Liver (tissue), 9 donors: Measurements from ENCODE around the gene MPRIP. TPM values are rescaled to one million over a fixed set of nuclear protein-coding genes. Genes with fewer than 3 reads are reported as not detected.
A peak's percentile ranks its signal among the peaks of the same experiment; 100 is the strongest.

Experiments
- DNase-seq: peaks from one replicate; pipeline ENCODE4 v3.0.0-alpha.2; 2017; ENCODE audit warnings: low spot score
- H3K27ac ChIP-seq, 2 donors: one replicate each; pipeline ENCODE4 v1.7.0; 2013; ENCODE audit warnings: inconsistent platforms in 2 of 2, low read length in 2 of 2, control low read depth in 1 of 2, low read depth in 1 of 2, mild to moderate bottlenecking in 1 of 2
- H3K27me3 ChIP-seq, 4 donors: one replicate each; pipeline versions ENCODE4 v1.6.1 to v1.7.0; 2013; ENCODE audit warnings: low read length in 3 of 4, inconsistent platforms in 1 of 4, mild to moderate bottlenecking in 1 of 4, moderate library complexity in 1 of 4; ENCODE audit not compliant: control insufficient read depth in 4 of 4, insufficient read depth in 4 of 4
- H3K36me3 ChIP-seq, 4 donors: one replicate each; pipeline versions ENCODE4 v1.6.1 to v1.7.0; 2013; ENCODE audit warnings: low read length in 3 of 4, mild to moderate bottlenecking in 3 of 4, low read depth in 1 of 4, moderate library complexity in 1 of 4; ENCODE audit not compliant: control insufficient read depth in 4 of 4, insufficient read depth in 3 of 4
- H3K4me1 ChIP-seq, 4 donors: one replicate each; pipeline versions ENCODE4 v1.6.1 to v1.7.0; 2013; ENCODE audit warnings: low read length in 3 of 4, mild to moderate bottlenecking in 3 of 4, moderate library complexity in 1 of 4; ENCODE audit not compliant: control insufficient read depth in 4 of 4, insufficient read depth in 4 of 4
- H3K4me3 ChIP-seq, 3 donors: one replicate each; pipeline versions ENCODE4 v1.6.1 to v1.7.0; 2013; ENCODE audit warnings: low read length in 3 of 3, control low read depth in 1 of 3, low read depth in 1 of 3, mild to moderate bottlenecking in 1 of 3
- H3K9ac ChIP-seq, 2 donors: one replicate each; pipeline ENCODE4 v1.7.0; 2013; ENCODE audit warnings: low read length in 2 of 2, mild to moderate bottlenecking in 2 of 2, moderate library complexity in 2 of 2, control low read depth in 1 of 2, low read depth in 1 of 2
- H3K9me3 ChIP-seq, 4 donors: one replicate each; pipeline versions ENCODE4 v1.6.1 to v1.7.0; 2013; ENCODE audit warnings: low read length in 3 of 4; ENCODE audit not compliant: control insufficient read depth in 4 of 4
- ATF3 ChIP-seq: IDR thresholded peaks from 2 replicates; pipeline ENCODE4 v1.6.1; 2016; ENCODE audit warnings: antibody characterized with exemption
- CTCF ChIP-seq: fragments of 150-350 bp; IDR thresholded peaks from 2 replicates; pipeline ENCODE4 v1.5.1; 2017; ENCODE audit warnings: improper control_type of control experiment, low read depth, low read length; ENCODE audit not compliant: missing input control
- EGR1 ChIP-seq, 2 donors: IDR thresholded peaks; 2 replicates each; pipeline ENCODE4 v1.6.1; 2016 to 2018; ENCODE audit warnings: antibody characterized with exemption in 2 of 2, low read depth in 2 of 2
- FOXA1 ChIP-seq: IDR thresholded peaks from 2 replicates; pipeline ENCODE4 v1.6.1; 2016; ENCODE audit warnings: antibody characterized with exemption
- FOXA2 ChIP-seq: IDR thresholded peaks from 2 replicates; pipeline ENCODE4 v1.6.1; 2016; ENCODE audit warnings: antibody characterized with exemption
- GABPA ChIP-seq, 2 donors: IDR thresholded peaks in 1 of 2; conservative IDR thresholded peaks in 1 of 2; 2 replicates each; pipeline ENCODE4 v1.6.1; 2016; ENCODE audit warnings: antibody characterized with exemption in 2 of 2, mild to moderate bottlenecking in 1 of 2, moderate library complexity in 1 of 2
- HNF4A ChIP-seq, 2 donors: conservative IDR thresholded peaks; 2 replicates each; pipeline ENCODE4 v1.6.1; 2016; ENCODE audit warnings: antibody characterized with exemption in 2 of 2, mild to moderate bottlenecking in 2 of 2
- HNF4G ChIP-seq: IDR thresholded peaks from 2 replicates; pipeline ENCODE4 v1.6.1; 2016; ENCODE audit warnings: antibody characterized with exemption
- JUND ChIP-seq, 2 donors: IDR thresholded peaks; 2 replicates each; pipeline ENCODE4 v1.6.1; 2016; ENCODE audit warnings: antibody characterized with exemption in 2 of 2
- MAX ChIP-seq: IDR thresholded peaks from 2 replicates; pipeline ENCODE4 v1.6.1; 2016; ENCODE audit warnings: antibody characterized with exemption
- NR2F2 ChIP-seq: IDR thresholded peaks from 2 replicates; pipeline ENCODE4 v1.6.1; 2016; ENCODE audit warnings: antibody characterized with exemption
- REST ChIP-seq: IDR thresholded peaks from 2 replicates; pipeline ENCODE4 v1.6.1; 2016; ENCODE audit warnings: antibody characterized with exemption, mild to moderate bottlenecking
- RXRA ChIP-seq, 2 donors: IDR thresholded peaks; 2 replicates each; pipeline ENCODE4 v1.6.1; 2017 to 2018; ENCODE audit warnings: antibody characterized with exemption in 2 of 2, mild to moderate bottlenecking in 1 of 2
- SP1 ChIP-seq: IDR thresholded peaks from 2 replicates; pipeline ENCODE4 v1.6.1; 2018; ENCODE audit warnings: antibody characterized with exemption, mild to moderate bottlenecking
- TAF1 ChIP-seq: conservative IDR thresholded peaks from 2 replicates; pipeline ENCODE4 v1.6.1; 2016; ENCODE audit warnings: antibody characterized with exemption, mild to moderate bottlenecking
- YY1 ChIP-seq: IDR thresholded peaks from 2 replicates; pipeline ENCODE4 v1.6.1; 2016; ENCODE audit warnings: antibody characterized with exemption, mild to moderate bottlenecking
- ZBTB33 ChIP-seq: IDR thresholded peaks from 2 replicates; pipeline ENCODE4 v1.6.1; 2016; ENCODE audit warnings: antibody characterized with exemption
- WGBS: extraction: QIAGEN DNeasy Blood & Tissue Kit; methylation state at CpG from one replicate; pipeline ENCODE4 v1.1.7; 2013; 5-methylcytosine and 5-hydroxymethylcytosine counted together
- polyA plus RNA-seq, 2 donors: library from polyadenylated mRNA; stranded (reverse) in 1 of 2; unstranded in 1 of 2; fragments of 200-250 nt in 1 of 2; fragments of >200 nt in 1 of 2; fragmentation: Nextera tagmentation in 1 of 2; extraction: Ambion mirVana in 1 of 2; gene quantifications; one replicate each; pipeline versions ENCODE4 v1.2.1 to v1.2.3, GENCODE V29; 2013 to 2015
- total RNA-seq, 2 donors: library from RNA; depleted of rRNA; stranded (reverse); fragments of >200 nt; gene quantifications; one replicate each; pipeline ENCODE4 v1.2.3, GENCODE V29; 2014
- donor health status: healthy.
- donor health status: healthy.
- donor health status: healthy.
- donor health status: healthy.
- donor health status: healthy.

Gene MPRIP
- total and polyA plus RNA-seq, 4 donors = 21.2 to 61.9 (median 34.7) TPM

- 95% methylated on average over 6 of the region's 6 CpGs for WGBS
- TF ChIP-seq RXRA (IDR thresholded peaks at IDR 0.05) = no peak
- TF ChIP-seq REST = no peak
- TF ChIP-seq EGR1 (IDR thresholded peaks at IDR 0.05; ENCODE audit: low read depth in 2 of 2) = no peak
- TF ChIP-seq MAX = no peak
- no peak for TF ChIP-seq JUND (IDR thresholded peaks at IDR 0.05)
- TF ChIP-seq FOXA2 = no peak
- TF ChIP-seq HNF4G = no peak
- no peak for TF ChIP-seq HNF4A (conservative IDR thresholded peaks at IDR 0.05)
- TF ChIP-seq SP1 = no peak
- no peak for TF ChIP-seq ZBTB33
- no peak for TF ChIP-seq NR2F2
- TF ChIP-seq TAF1 = no peak
- no peak for TF ChIP-seq GABPA (IDR thresholded peaks at IDR 0.05 in 1 of 2, conservative IDR thresholded peaks at IDR 0.05 in 1 of 2)
- TF ChIP-seq ATF3 = no peak
- TF ChIP-seq FOXA1 = no peak
- no peak for TF ChIP-seq CTCF
- TF ChIP-seq YY1 = no peak
- peak overlapping the region; percentile 86 to 97 for H3K27ac ChIP-seq
- peaks cover 24 to 69% (median 53%) of the 10 kb centered on the region in 4 donors for H3K4me1 ChIP-seq
- H3K27me3 ChIP-seq = no peaks in the 10 kb centered on the region
- DNase-seq = no peak
- no peaks in the 10 kb centered on the region for H3K9me3 ChIP-seq
- no peak overlapping the region for H3K9ac ChIP-seq
- no peak overlapping the region for H3K4me3 ChIP-seq
- H3K36me3 ChIP-seq = peaks cover 0 to 2% (median 0%) of the 10 kb centered on the region in 4 donors
Observed at GRCh38 chr17:17077101-17077500, 34.8 kb downstream of the MPRIP start.
